Neural cell (in vitro differentiated cells): ENCODE data around the gene SKOR1. TPM values are rescaled to one million over a fixed set of nuclear protein-coding genes. Genes with fewer than 3 reads are reported as not detected.

ENCODE experiments used
- H2AFZ ChIP-seq: fragments of 200-600, 300-800 bp; sonication (generic), shearing (Covaris generic); 2 replicates; pipeline ENCODE4 v1.6.0; 2014; ENCODE audit warnings: low read depth, mild to moderate bottlenecking, antibody characterized with exemption, low read length, moderate library complexity
- H3F3A ChIP-seq: fragments of 200-600 bp; shearing (Covaris generic); 2 replicates; pipeline ENCODE4 v1.6.1; 2016; ENCODE audit warnings: mild to moderate bottlenecking, moderate library complexity, mixed read lengths, antibody characterized with exemption, low read length; ENCODE audit not compliant: insufficient read depth, poor library complexity, severe bottlenecking
- H3K27ac ChIP-seq: fragments of 200-600, 300-800 bp; sonication (generic), shearing (Covaris generic); 2 replicates; pipeline ENCODE4 v1.5.1; 2014; ENCODE audit warnings: mild to moderate bottlenecking, low read length, moderate library complexity
- H3K27me3 ChIP-seq: fragments of 300-800, 200-600 bp; sonication (generic), shearing (Covaris generic); 2 replicates; pipeline ENCODE4 v1.6.0; 2014; ENCODE audit warnings: mild to moderate bottlenecking, low read depth, low read length, moderate library complexity; ENCODE audit not compliant: insufficient read depth
- H3K36me3 ChIP-seq: fragments of 300-800, 200-600 bp; sonication (generic), shearing (Covaris generic); 2 replicates; pipeline ENCODE4 v1.5.1; 2014; ENCODE audit warnings: mild to moderate bottlenecking, antibody characterized with exemption, low read length, moderate library complexity; ENCODE audit not compliant: insufficient read depth
- H3K4me2 ChIP-seq: fragments of 300-800, 200-600 bp; sonication (generic), shearing (Covaris generic); 2 replicates; pipeline ENCODE4 v1.6.0; 2014; ENCODE audit warnings: mild to moderate bottlenecking, low read length
- H3K4me3 ChIP-seq: fragments of 300-800, 200-600 bp; sonication (generic), shearing (Covaris generic); 2 replicates; pipeline ENCODE4 v1.5.1; 2014; ENCODE audit warnings: mild to moderate bottlenecking, low read length, moderate library complexity
- H3K79me2 ChIP-seq: fragments of 200-600 bp; shearing (Covaris generic); replicated peaks from 2 replicates; pipeline ENCODE4 v1.6.0; 2014; ENCODE audit warnings: mild to moderate bottlenecking, low read length, moderate library complexity; ENCODE audit not compliant: insufficient read depth
- H3K9ac ChIP-seq: fragments of 300-800, 200-600 bp; sonication (generic), shearing (Covaris generic); 2 replicates; pipeline ENCODE4 v1.6.1; 2016; ENCODE audit warnings: mild to moderate bottlenecking, low read length, mixed read lengths
- H3K9me2 ChIP-seq: fragments of 200-600 bp; shearing (Covaris generic); 2 replicates; pipeline ENCODE4 v1.6.1; 2016; ENCODE audit warnings: mild to moderate bottlenecking, low read length, mixed read lengths; ENCODE audit not compliant: insufficient read depth
- H3K9me3 ChIP-seq: fragments of 200-600, 300-800 bp; sonication (generic), shearing (Covaris generic); 2 replicates; pipeline ENCODE4 v1.6.1; 2016; ENCODE audit warnings: mild to moderate bottlenecking, mixed run types, low read length, moderate library complexity, mixed read lengths
- H4K20me1 ChIP-seq: fragments of 200-600 bp; shearing (Covaris generic); 2 replicates; pipeline ENCODE4 v1.6.1; 2016; ENCODE audit warnings: mild to moderate bottlenecking, mixed run types; ENCODE audit not compliant: insufficient read depth
- CTCF ChIP-seq: fragments of 450-650 bp; IDR thresholded peaks from 2 replicates; pipeline ENCODE4 v1.5.1; 2014; ENCODE audit warnings: antibody characterized with exemption, mild to moderate bottlenecking, moderate library complexity; ENCODE audit not compliant: poor library complexity, severe bottlenecking
- EP300 ChIP-seq: fragments of 450-650 bp; conservative IDR thresholded peaks from 2 replicates; pipeline ENCODE4 v1.6.1; 2014; ENCODE audit warnings: antibody characterized with exemption, mild to moderate bottlenecking, moderate library complexity; ENCODE audit not compliant: poor library complexity, severe bottlenecking
- EZH2 ChIP-seq: fragments of 200-600, 300-800 bp; shearing (Covaris generic), sonication (generic); IDR thresholded peaks from 2 replicates; pipeline ENCODE4 v1.6.1; 2014; ENCODE audit warnings: antibody characterized with exemption, low read length, borderline replicate concordance, mild to moderate bottlenecking; ENCODE audit not compliant: insufficient read depth, poor library complexity, severe bottlenecking
- MXI1 ChIP-seq: fragments of 450-650 bp; conservative IDR thresholded peaks from 2 replicates; pipeline ENCODE4 v1.6.1; 2014; ENCODE audit warnings: antibody characterized with exemption, mild to moderate bottlenecking; ENCODE audit not compliant: poor library complexity, severe bottlenecking
- POLR2AphosphoS5 ChIP-seq: IDR thresholded peaks from 2 replicates; pipeline ENCODE4 v1.6.1; 2012
- RAD21 ChIP-seq: fragments of 450-650 bp; conservative IDR thresholded peaks from 2 replicates; pipeline ENCODE4 v1.6.1; 2014; ENCODE audit warnings: antibody characterized with exemption, mild to moderate bottlenecking, moderate library complexity
- REST ChIP-seq: IDR thresholded peaks from 2 replicates; pipeline ENCODE4 v1.6.1; 2012; ENCODE audit warnings: borderline replicate concordance
- SMC3 ChIP-seq: fragments of 450-650 bp; conservative IDR thresholded peaks from 2 replicates; pipeline ENCODE4 v1.6.1; 2014; ENCODE audit warnings: antibody characterized with exemption, mild to moderate bottlenecking, moderate library complexity; ENCODE audit not compliant: poor library complexity
- TAF1 ChIP-seq: IDR thresholded peaks from 2 replicates; pipeline ENCODE4 v1.6.1; 2012; ENCODE audit warnings: low read depth
- polyA plus RNA-seq: library from polyadenylated mRNA; depleted of rRNA; stranded (reverse); fragments of >200 nt; gene quantifications from 2 replicates; pipeline ENCODE4 v1.2.3, GENCODE V29; 2014

Gene SKOR1
- polyA plus RNA-seq, 1 donor from 2014 or later = 0.81 TPM

- H3K4me2 ChIP-seq = no peak overlapping the region
- TF ChIP-seq CTCF (no peak), RAD21 (no peak), REST (no peak), POLR2AphosphoS5 (no peak), EP300 (no peak), TAF1 (no peak), MXI1 (no peak), SMC3 (no peak), EZH2 (no peak)
- H3F3A ChIP-seq = no peaks in the 10 kb centered on the region
- H3K9ac ChIP-seq = no peak overlapping the region
- H3K4me3 ChIP-seq = no peak overlapping the region
- no peaks in the 10 kb centered on the region for H3K36me3 ChIP-seq
- no peaks in the 10 kb centered on the region for H3K27me3 ChIP-seq
- no peak overlapping the region for H2AFZ ChIP-seq
- H4K20me1 ChIP-seq = no peaks in the 10 kb centered on the region
- H3K79me2 ChIP-seq = no peaks in the 10 kb centered on the region
- no peak overlapping the region for H3K27ac ChIP-seq
- no peaks in the 10 kb centered on the region for H3K9me2 ChIP-seq
- H3K9me3 ChIP-seq = no peaks in the 10 kb centered on the region
Measured at GRCh38 chr15:67796196-67797127, 28.8 kb upstream of the SKOR1 start.

GRCh38 chr15:67799801-67800205, 25.5 kb upstream of the SKOR1 start:
- H3K27ac ChIP-seq = no peak overlapping the region
- no peaks in the 10 kb centered on the region for H3K9me2 ChIP-seq
- H3K36me3 ChIP-seq = no peaks in the 10 kb centered on the region
- H3K9ac ChIP-seq = no peak overlapping the region
- no peak for TF ChIP-seq CTCF
- TF ChIP-seq REST = no peak
- TF ChIP-seq EZH2 = no peak
- no peak for TF ChIP-seq RAD21
- no peak for TF ChIP-seq MXI1
- no peak for TF ChIP-seq TAF1
- TF ChIP-seq POLR2AphosphoS5 = no peak
- no peak for TF ChIP-seq SMC3
- TF ChIP-seq EP300 = no peak
- no peaks in the 10 kb centered on the region for H3K79me2 ChIP-seq
- no peaks in the 10 kb centered on the region for H3K27me3 ChIP-seq
- no peak overlapping the region for H3K4me3 ChIP-seq
- no peak overlapping the region for H3K4me2 ChIP-seq
- no peaks in the 10 kb centered on the region for H4K20me1 ChIP-seq
- no peaks in the 10 kb centered on the region for H3F3A ChIP-seq
- no peaks in the 10 kb centered on the region for H3K9me3 ChIP-seq
- no peak overlapping the region for H2AFZ ChIP-seq
